ENCODE data around the gene NDUFV3.
"Not testable (repeated sequence)": the region's sequence is repeated elsewhere in the genome, so short reads cannot be mapped to it uniquely, and the experiment has no call there.

The NDUFV3 gene

DNA sequence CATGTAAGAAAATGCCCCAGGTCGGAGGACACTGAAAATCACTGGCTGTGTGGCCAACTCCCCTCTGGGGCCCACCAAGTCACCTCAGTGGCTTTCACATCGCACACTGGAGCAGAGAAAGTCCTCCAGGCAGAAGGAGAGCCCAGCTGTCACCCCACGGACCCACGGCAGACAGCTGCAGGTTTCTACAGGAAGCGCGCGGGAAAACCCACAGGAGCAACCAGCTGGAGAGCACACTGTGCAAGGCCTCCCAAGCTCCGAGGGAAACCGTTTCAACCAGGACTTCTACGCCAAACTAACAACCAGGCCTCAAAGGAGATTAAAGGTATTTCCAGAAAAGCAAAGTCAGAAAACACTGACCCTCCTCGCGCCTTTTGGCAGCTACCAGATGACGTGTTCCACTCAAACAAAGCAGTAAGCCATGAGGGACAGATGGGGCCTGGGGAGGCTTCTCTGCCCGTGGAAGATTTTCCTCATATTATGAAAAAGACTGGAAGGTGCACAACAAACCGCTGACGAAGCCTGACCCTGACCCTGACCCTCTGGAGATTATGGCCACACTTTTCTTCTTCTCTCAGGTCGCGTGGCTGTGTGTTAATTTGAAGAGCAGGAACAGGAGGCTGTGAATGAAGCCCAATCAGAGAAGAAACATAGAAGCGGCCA, 34.8 kb upstream of the NDUFV3 start:
- DNase-seq = no peak

DNA sequence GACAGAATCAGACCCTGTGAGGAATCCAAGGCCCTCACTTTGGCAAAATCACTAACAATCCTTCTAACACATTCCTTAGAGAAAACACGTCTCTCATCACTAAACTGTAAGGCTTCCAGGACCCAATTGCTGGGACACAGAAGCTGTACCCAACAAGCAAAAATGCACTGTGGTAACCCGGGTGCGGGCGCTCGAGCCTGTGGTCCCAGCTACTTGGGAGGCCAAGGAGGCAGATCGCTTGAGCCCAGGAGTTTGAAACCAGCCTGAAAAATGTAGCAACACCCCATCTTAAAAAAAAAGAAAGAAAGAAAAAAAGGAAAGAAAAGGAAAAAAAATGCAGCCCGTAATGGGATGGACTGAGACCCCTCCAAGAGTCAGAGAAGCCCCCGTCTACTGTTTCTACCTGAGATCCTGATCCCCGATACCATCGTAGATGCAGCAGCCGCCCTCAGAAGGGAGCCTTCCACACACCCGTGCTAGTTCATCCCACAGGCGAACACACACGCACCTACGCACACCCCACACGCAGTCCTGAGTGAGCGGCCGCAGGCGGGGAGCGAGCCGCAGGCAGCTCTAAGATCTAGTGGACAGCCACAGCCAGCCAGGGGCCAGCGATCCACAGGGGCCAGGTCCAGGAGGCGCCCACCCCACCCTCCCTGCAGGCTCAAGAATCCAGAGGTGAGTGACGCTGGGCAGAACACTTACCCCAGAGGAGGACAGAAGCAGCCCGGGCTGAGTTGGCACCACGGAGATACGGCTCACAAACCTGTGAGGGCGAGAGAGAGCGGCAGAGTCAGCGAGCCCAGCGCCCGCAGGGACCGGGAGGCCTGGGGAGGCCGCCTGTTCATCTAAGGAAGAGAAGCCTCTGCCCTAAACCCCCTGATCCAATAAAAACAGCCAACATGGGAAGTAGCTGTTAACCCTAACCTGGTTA, 33.9 kb upstream of the NDUFV3 start:
- no peak for DNase-seq

DNA sequence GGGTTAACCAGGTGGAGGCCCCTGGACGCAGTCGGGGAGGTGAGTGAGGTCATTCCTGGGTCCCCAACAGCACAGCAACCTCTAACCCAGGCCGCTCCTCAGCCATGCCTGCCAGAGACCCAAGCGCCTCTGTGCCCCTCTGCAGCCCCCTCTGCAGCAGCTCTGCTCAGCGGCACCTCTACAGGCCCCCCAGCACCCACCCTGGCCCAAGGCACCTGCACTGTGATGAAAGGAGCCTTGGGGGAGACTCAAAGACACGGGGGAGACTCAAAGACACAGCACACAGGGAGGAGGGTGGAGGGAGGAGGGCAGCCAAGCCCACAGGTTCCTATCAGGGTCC, 33.2 kb upstream of the NDUFV3 start:
- no peak for DNase-seq

DNA sequence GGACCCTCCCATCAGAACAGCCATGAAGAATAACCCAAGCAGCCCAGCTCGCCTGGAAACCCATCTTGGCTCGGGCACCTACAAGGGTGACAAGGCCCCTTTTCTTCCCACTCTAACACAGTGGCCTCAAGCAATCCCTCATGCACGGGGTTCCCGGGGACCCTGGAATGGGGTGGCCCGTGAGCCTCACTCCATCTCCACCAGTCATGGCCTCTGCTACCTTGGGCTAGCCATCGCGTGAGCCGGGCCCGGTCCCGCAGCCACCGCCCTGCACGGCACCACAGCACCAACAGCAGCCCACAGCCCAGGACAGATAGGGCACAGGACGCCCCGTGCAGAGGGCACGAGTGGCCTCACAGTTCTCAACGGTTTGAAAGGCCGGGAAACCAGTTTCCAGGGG, 32.8 kb upstream of the NDUFV3 start:
- DNase-seq = no peak

DNA sequence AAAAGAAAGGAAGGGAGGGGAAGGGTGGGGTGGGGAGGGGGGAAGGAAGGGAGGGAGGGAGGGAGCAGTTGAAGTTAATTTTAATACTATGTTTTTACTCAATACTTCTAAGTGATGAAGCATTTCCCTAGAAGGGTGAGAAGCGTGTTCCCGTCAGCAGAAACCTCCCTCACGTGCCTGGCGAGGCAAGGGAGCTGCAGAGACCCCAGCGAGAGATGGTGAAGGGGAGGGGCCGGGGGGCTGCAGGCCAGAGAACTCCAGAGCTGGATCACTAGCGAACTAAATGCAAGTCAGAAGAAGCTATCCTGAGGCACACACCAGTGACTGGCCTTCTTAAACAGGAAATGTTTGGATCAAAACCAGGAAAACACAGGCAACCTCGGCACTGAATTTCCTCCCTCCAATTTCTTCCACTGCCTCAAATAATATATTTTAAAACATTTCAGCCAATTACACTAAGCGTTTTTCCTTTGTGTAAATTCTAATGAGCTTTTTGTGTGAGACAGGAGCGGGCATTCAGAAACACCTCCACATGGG, 31.7 kb upstream of the NDUFV3 start:
- no peak for DNase-seq

DNA sequence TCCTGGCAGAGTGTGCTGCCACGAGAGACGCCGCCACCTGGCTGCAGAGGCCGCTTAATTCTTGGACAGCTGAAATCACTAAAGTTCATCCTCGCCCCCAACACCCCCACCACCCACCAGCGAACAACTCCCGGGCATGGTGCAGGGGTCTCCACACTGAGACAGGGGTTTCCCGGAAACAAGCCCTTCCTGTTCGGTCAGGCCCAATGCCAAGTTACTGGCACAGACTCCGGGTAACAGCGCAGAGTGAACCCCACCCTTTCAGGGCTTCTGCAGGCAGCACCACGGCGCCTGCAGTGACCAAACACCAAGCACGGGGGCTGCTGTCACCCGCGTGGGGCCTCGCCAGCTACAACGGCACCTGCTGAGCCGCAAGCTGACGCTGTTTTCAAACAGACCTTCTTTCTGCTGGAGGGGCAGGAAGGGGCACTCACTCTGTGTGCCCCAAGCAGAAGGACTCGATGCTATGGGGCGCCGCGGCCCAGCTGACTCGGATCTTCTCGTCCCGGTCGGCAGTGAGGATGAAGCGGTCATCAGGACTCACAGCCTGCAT, 31.2 kb upstream of the NDUFV3 start:
- DNase-seq = no peak

DNA sequence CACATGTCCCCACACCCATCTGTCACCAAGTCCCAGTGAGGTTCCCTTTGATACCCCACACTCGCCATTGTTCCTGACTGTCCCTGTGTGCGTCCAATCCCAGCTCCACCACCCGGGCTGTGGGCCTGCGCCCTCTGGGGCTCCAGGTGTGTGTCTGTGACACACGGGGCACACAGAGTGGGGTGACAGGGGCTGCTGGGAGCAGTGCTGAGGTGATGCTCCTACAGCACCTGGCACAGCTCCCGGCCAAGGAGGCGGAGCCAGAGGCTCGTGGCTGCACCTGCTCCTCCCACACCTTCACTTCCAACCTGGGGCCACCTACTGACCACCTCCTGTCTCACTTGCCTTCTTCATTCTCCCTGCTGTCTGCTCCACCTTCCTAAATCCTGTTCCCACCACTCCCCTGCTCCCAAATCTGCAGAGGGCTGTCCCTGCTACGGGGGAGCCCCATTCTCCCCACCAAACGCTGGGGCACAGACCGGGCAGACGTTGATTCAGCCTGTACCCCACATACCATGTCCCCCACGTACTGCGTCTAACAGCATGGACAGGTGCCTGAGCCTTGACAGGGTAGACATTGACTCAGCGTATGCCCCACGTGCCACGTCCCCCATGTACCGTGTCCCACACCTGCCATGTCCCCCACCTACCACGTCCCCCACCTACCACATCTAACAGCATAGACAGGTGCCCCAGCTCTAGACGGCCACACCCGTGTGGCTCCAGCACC, 30.2 kb upstream of the NDUFV3 start:
- no peak for DNase-seq

DNA sequence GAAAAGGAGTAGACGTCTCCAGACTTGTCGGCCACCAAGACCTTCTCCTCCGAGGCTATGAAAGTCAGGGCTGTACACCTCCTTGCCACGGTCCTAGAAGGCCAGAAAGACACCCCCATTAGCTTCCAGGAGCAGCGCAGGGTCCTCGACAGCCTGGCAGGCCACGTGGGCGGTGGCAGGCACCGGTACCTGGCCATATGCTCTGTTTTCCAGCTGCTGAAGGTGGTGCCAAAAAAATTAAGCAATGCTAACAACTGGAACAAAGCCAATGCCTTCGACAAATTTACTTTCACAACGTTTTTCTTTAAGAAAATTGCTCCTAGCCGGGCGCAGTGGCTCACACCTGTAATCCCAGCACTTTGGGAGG, 29.6 kb upstream of the NDUFV3 start:
- no peak for DNase-seq

DNA sequence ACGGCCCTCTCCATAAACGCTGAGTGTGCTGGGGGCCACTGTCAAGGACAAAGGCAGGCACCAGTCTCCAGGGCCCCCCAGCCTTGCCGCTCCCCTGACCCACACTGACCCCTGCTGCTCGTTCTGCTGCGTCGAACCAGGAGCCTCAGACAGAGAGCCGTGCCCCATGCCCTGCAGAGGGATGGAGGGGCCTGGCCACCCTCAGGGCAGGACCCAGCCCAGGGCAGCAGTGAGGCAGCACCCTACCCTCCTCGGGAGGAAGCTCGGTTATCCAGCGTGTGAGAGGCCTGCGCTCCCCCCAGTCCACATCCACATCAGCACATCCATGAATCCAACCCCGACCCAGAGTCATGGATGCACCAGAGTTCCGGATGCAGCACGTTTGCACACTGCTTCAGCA, 28.8 kb upstream of the NDUFV3 start:
- DNase-seq = no peak

DNA sequence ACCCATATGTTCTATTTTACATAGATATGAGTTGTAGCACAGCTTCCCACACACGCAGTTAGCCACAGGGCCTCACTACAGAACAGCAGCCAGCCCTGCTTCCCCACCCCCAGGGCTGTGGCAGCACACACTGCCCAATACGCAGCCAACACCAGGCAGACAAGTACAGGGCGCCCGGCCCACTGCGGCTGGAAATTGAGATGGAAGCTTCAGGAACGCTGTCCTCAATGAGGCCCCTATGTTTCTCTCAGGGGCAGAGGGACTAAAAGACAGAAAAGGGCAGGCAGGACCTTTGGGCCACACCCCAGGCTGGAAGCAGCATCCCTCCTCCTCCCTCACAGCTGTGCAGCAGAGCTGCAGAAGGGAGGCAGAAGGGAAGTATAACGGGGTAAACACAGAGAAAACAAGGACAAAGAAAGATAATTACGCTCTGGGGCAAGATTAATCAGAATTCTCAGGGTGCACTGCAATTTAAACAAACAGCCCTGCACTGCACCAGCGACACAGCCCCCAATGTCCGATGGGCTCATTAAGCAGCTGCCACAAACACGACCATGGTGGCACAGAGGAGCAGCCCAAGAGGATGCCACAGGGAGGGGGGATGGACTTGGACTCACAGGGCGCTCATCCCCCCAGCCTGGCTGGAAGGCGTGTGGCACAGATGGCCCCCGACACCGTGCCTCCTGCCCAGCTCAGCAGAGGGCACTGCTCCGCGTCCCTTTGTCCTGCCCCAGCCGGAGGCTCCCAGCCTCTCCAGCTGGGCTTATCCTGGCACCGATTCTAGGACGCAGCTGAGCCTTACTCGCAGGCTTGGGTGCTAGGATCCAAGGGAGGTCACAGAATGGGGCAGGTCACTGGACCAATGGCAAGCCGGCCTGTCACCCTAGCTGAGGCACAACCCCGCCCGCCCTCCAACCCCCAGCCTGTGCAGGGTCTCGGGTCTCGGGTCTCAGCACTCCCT, 28.0 kb upstream of the NDUFV3 start:
- DNase-seq = no peak

DNA sequence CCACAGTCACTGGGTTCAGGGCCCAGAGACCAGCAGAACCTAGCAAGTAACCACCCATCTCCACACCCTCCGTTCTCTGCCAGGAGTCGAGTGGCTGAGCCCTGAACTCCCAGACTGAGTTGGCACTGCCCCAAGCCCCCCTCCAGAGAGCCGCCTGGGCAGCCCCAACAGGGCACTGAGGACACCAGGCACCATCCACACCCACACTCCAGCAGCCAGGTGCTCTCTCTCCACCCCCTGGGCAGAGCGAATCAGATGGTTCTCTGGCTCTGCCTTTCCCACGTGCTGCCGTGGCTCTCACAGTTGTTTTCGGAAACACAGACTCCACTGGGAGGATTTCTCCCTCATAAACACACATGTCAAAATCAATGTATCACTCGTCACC, 27.3 kb upstream of the NDUFV3 start:
- no peak for DNase-seq

DNA sequence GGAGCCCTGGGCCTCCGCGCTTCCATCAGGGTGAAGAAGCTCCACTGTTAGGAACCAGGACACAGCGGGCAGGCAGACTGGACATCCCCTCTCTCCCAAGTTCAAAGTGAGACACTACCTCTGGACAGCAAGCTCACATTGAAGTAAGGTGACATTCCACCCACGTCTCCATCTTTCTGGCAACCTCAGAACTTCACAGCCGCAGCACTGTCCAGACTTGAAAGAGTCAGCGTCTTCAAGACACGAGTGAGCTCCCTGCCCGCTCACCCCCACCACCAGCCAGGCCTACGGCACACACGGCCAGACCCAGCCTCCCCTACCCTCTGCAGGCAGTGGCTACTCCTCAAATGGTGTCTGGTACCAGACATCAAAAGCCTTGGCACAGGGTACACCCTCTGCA, 24.9 kb upstream of the NDUFV3 start:
- DNase-seq = no peak

DNA sequence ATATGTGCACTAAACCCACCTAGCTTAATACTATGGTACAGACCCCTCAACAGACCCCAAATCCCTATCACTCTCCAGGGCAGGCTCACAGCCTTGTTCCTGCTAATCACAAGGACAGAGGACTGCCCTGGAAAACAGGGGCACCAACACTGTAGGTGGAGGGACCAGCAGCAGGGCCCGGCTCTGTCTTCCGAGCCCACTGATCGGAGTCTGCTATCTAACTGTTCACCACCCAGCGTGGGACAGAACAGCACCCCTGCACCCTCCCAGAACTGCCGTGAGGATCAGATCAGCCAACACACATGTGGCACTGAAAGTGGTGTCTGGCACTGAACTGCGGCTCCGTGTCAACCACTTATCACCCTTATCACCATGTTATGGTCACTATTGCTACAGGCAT, 20.0 kb upstream of the NDUFV3 start:
- no peak for DNase-seq

DNA sequence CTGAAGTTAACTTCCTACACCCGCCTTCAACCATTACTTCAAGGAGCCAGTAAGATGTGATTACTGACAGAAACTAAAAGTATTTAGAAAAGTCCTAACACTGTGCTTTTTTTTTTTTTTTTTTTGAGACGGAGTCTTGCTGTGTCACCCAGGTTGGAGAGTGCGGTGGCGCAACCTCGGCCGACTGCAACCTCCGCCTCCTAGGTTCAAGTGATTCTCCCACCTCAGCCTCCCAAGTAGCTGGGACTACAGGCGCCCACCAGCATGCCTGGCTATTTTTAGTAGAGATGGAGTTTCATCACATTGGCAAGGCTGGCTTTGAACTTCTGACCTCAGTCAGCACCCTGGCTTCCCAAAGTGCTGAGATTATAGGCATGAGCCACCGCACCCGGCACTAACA, 17.3 kb upstream of the NDUFV3 start:
- not testable (repeated sequence) for DNase-seq

DNA sequence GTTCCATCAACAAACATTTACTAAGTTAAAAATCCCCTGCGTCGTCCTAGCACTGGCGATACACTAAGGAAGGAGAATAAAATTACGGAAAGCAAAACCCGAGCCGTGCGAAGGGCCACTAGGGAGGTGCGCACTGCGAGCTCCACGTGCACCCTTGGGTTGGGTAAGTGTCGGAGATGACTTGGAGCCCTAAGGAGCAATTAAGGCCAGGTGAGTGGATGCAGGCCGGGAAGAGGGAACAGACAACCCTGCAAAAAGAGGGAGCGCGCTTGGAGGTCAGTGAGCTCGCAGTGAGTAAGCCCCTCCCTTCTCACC, 14.5 kb upstream of the NDUFV3 start:
- DNase-seq = no peak

DNA sequence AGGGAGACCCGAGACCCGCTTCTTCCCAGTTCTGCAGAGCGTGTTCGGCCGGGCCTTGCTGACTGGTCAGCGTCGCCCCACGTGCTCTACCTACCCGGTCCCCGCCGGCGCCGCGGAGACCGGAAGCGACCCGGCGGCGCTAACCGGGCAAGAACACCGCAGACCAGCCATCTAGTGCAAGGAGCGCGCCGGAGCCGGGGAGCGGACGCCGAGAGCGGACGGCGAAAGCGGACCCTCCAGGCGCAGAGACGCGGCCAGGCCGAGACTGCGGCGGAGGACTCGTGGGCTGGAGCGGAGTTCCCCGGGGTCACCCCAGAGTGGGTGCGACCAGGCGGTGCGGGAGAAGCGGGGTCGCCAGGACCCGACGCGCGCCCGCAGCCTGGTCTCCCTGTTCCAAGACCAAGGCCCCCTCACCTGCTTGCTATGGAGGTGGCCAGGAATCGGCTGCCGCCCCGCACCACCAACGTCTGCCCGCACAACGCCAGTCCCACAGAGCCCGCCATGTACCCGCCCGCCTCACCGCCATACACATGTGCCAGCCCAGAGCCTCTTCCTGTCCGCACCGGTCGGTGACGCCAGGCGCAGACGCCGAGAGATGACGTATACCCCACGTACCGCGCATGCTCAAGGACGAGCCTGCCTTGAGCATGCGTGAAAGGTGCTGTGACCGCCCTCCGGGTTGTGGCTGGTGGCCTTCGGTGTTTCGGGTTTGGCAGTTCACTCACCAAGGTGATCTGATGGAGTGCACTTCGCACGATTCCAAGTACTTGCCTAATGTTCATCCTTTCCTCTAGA, 13.9 kb upstream of the NDUFV3 start, which contains the start of gene WDR4:
Gene WDR4 (minus strand): TSS at position 547 of the 795 bp plus-strand sequence. CDS start 44 bp downstream, at position 503.
- peak; percentile 98 to 99 for DNase-seq

DNA sequence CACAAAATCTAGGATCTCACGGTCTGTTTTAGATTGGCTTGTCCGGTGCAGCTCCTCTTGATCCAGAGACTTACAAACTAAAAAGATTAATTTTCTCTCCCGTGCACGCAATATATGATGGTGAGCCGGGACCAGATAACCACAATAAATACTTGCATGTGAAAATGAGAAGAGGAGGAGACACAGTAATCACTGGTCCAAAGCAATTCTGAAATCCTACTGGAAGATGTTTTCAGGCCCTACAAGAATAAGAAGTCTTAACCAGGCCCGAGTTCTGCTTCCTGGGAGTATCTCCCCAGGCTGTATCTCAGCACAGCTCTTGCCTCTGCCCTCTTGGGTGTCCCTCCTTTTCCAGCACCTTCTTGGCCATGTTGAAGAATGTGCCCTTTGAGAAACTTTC, 12.8 kb upstream of the NDUFV3 start:
- DNase-seq = no peak

DNA sequence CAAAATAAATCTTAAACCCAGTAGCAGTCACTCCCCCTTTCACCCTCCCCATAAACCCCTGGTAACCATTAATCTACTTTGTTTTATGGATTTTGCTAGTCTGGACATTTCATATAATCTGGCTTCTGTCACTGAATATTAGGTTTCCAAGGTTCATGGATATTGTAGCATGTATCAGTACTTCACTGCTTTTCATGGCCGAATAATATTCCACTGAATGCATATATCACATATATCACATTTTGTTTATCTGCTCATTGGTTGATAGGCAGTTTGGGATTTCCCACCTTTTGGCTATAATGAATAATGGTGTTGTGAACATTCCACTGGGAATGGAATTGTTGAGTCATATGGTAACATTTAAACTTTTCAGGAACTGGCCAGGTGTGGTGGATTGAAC, 9.2 kb upstream of the NDUFV3 start:
- no peak for DNase-seq

DNA sequence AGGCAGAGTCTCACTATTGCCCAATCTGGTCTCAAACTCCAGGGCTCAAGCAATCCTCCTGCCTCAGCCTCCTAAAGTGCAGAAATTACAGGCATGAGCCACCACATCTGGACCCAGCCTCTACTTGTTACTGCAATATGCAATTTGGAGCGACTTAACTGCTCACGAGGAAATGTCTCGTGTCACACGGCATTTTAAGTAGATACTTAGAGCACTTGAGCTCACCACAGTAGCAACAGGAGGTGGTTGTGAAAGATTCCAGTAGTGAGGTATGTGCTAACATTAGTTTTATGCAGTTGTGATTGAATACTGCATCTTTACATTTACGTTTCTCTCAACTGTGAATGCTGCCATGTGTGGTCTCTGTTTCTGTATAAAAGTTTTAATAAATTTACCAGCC, 5.8 kb upstream of the NDUFV3 start:
- no peak for DNase-seq

DNA sequence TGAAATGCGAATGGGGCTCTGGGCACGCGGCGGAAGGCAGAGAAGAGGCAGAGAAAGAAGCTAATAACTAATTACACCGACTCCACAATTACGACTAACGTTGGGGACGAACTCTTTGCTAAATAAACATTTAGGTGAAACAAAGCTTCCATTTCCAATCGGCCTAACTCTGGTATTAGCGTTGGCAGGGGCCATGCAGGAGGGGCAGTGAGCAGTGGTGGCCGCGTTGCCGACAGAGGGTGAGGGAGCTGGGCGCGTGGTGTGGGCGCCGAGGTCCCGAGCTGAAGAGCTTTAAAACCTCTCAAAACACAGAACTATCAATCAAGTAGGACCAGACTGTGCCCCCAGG, 553 bp upstream of the NDUFV3 start:
- no peak for DNase-seq

DNA sequence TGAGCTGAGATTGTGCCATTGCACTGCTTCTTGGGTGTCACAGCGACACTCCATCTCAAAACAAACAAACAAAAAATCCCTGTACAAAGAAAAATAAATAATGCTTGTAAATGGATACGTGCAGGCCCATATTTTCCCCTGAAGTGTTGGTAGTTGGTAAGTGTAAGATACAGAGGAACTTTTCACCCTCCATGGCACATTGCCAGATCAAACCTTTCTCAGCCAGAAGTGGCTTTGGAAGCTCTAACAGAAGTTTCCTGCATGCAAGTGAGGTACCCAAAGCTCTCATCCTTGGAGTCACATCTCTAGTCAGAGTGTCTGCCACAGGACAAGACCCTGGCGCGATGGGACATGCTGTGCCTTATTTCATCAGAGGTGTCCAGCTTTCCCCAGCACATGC, 7.3 kb downstream of the NDUFV3 start:
- no peak for DNase-seq

DNA sequence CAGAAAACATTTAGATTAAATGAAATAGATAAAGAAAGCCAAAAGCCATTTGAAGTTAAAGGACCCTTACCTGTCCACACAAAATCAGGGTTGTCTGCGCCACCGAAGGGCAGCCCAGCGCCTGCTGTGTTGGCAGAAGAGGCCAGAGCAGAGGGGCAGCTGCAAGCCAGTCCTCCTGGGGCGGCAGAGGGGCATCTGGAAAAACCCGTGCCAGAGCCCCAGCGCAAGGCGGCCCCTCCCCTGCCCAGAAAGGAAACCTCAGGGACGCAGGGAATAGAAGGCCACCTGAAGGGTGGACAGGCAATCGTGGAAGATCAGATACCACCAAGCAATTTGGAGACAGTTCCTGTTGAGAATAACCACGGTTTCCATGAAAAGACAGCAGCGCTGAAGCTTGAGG, 10.7 kb downstream of the NDUFV3 start:
- DNase-seq = no peak

All from CD4-positive, alpha-beta T cell treated with Interleukin-1 beta for 1 hour (primary cell).